IMR-90 (cell line): Measurements from ENCODE around the gene NOL6. TPM values are rescaled to one million over a fixed set of nuclear protein-coding genes. Genes with fewer than 3 reads are reported as not detected.
A peak's percentile ranks its signal among the peaks of the same experiment; 100 is the strongest.
"Not testable (repeated sequence)": the region's sequence is repeated elsewhere in the genome, so short reads cannot be mapped to it uniquely, and the experiment has no call there.

Source experiments
- ATAC-seq: fragments of 200-7000 bp; cut with Tn5 transposase; 2 replicates; pipeline ENCODE4 v1.9.1; 2020; ENCODE audit warnings: low read depth, mild to moderate bottlenecking, moderate library complexity
- BruUV-seq: library from RNA; stranded (reverse); fragments of 400-500 nt; replicated peaks from 2 replicates; lab custom pipeline; 2021; lab: Mats Ljungman, UMichigan
- CTCF ChIA-PET: fragments of 300-600 bp; formaldehyde crosslinking; extraction: SDS; loops from one replicate; lab custom pipeline; 2021; ENCODE audit warnings: antibody characterized with exemption; lab: Yijun Ruan, JAX
- POLR2A ChIA-PET: fragments of 300-600 bp; sonication (Branson Sonifier 250); formaldehyde crosslinking; loops from one replicate; lab custom pipeline; 2022; ENCODE audit warnings: antibody characterized with exemption; ENCODE audit not compliant: unreplicated experiment; lab: Charles Lee
- DNase-seq: peaks from one replicate; pipeline ENCODE4 v3.0.0; 2013
- H2AFZ ChIP-seq: replicated peaks from 2 replicates; pipeline ENCODE3; 2013; ENCODE audit warnings: low read length, mild to moderate bottlenecking; ENCODE audit not compliant: poor library complexity
- H2AK5ac ChIP-seq: 2 replicates; pipeline ENCODE4 v1.6.1; 2013; ENCODE audit warnings: low read depth, low read length, inconsistent platforms
- H2AK9ac ChIP-seq: replicated peaks from 2 replicates; pipeline ENCODE3; 2013; ENCODE audit warnings: mild to moderate bottlenecking, low read depth, low read length, moderate library complexity; ENCODE audit not compliant: poor library complexity
- H2BK120ac ChIP-seq: 2 replicates; pipeline ENCODE4 v1.6.1; 2013; ENCODE audit warnings: low read depth, low read length, inconsistent platforms
- H2BK15ac ChIP-seq: 3 replicates; pipeline ENCODE4 v1.6.1; 2013; ENCODE audit warnings: low read depth, low read length, inconsistent platforms
- H2BK20ac ChIP-seq: 2 replicates; pipeline ENCODE4 v1.6.1; 2013; ENCODE audit warnings: low read depth, mild to moderate bottlenecking, inconsistent platforms, low read length, moderate library complexity
- H2BK5ac ChIP-seq: 2 replicates; pipeline ENCODE4 v1.6.1; 2013; ENCODE audit warnings: mild to moderate bottlenecking, low read depth, low read length, inconsistent platforms; ENCODE audit not compliant: poor library complexity, severe bottlenecking
- H3K14ac ChIP-seq: replicated peaks from 2 replicates; pipeline ENCODE4 v1.6.1; 2013; ENCODE audit warnings: low read depth, low read length, inconsistent platforms
- H3K18ac ChIP-seq: 2 replicates; pipeline ENCODE4 v1.6.1; 2013; ENCODE audit warnings: low read depth, low read length, control low read depth
- H3K23ac ChIP-seq: 2 replicates; pipeline ENCODE4 v1.6.1; 2013; ENCODE audit warnings: low read depth, low read length, inconsistent platforms
- H3K27ac ChIP-seq: 2 replicates; pipeline ENCODE4 v1.5.1; 2013; ENCODE audit warnings: mild to moderate bottlenecking, control low read depth, low read length; ENCODE audit not compliant: insufficient read depth
- H3K27me3 ChIP-seq: 2 replicates; pipeline ENCODE4 v1.6.1; 2013; ENCODE audit warnings: low read length; ENCODE audit not compliant: control insufficient read depth, insufficient read depth
- H3K36me3 ChIP-seq: 2 replicates; pipeline ENCODE4 v1.6.1; 2013; ENCODE audit warnings: low read length, mixed read lengths; ENCODE audit not compliant: control insufficient read depth, insufficient read depth
- H3K4ac ChIP-seq: 2 replicates; pipeline ENCODE4 v1.6.1; 2013; ENCODE audit warnings: low read depth, low read length, inconsistent platforms
- H3K4me1 ChIP-seq: 2 replicates; pipeline ENCODE4 v1.6.1; 2013; ENCODE audit warnings: low read length, mixed read lengths; ENCODE audit not compliant: control insufficient read depth, insufficient read depth
- H3K4me2 ChIP-seq: 2 replicates; pipeline ENCODE4 v1.6.1; 2013; ENCODE audit warnings: low read depth, mild to moderate bottlenecking, control low read depth, low read length, moderate library complexity
- H3K4me3 ChIP-seq: 2 replicates; pipeline ENCODE4 v1.5.1; 2013; ENCODE audit warnings: low read depth, mild to moderate bottlenecking, control low read depth, low read length, moderate library complexity; ENCODE audit not compliant: insufficient read depth
- H3K56ac ChIP-seq: 2 replicates; pipeline ENCODE4 v1.6.1; 2013; ENCODE audit warnings: low read length, inconsistent platforms; ENCODE audit not compliant: insufficient read depth; ENCODE audit errors: extremely low read depth
- H3K79me1 ChIP-seq, 2 experiments: 2 replicates each; pipeline ENCODE4 v1.6.1; 2013; ENCODE audit warnings: low read length in 2 of 2, inconsistent platforms in 1 of 2, low read depth in 1 of 2
- H3K9ac ChIP-seq: 2 replicates; pipeline ENCODE4 v1.6.1; 2013; ENCODE audit warnings: low read depth, low read length, control low read depth
- H3K9me1 ChIP-seq: 2 replicates; pipeline ENCODE4 v1.6.1; 2013; ENCODE audit warnings: low read length, inconsistent platforms; ENCODE audit not compliant: insufficient read depth
- H3K9me3 ChIP-seq: 2 replicates; pipeline ENCODE4 v1.6.1; 2013; ENCODE audit warnings: low read length; ENCODE audit not compliant: control insufficient read depth, insufficient read depth
- H4K20me1 ChIP-seq: 2 replicates; pipeline ENCODE4 v1.6.1; 2013; ENCODE audit warnings: low read length, inconsistent platforms; ENCODE audit not compliant: insufficient read depth
- H4K5ac ChIP-seq: 2 replicates; pipeline ENCODE4 v1.6.1; 2013; ENCODE audit warnings: mild to moderate bottlenecking, low read depth, low read length, control low read depth
- H4K8ac ChIP-seq, 2 experiments: 2 replicates each; pipeline ENCODE4 v1.6.1; 2013; ENCODE audit warnings: low read depth in 2 of 2, low read length in 2 of 2, control low read depth in 1 of 2, inconsistent platforms in 1 of 2
- H4K91ac ChIP-seq: 2 replicates; pipeline ENCODE4 v1.6.1; 2013; ENCODE audit warnings: low read depth, low read length, inconsistent platforms; ENCODE audit not compliant: insufficient read depth
- CEBPB ChIP-seq: IDR thresholded peaks from 2 replicates; pipeline ENCODE4 v1.6.1; 2012; ENCODE audit warnings: low read depth, low read length, improper control_type of control experiment
- WGBS, 2 experiments: methylation state at CpG; one replicate each; pipeline versions ENCODE4 v1.1.5 to v1.1.7; 2013; ENCODE audit warnings: missing lambda C conversion rate in 2 of 2; ENCODE audit not compliant: insufficient read length in 1 of 2; ENCODE audit errors: extremely low coverage in 2 of 2; 5-methylcytosine and 5-hydroxymethylcytosine counted together
- dilution Hi-C: fragments of 300-500 bp; cut with HindIII; formaldehyde crosslinking; loops from one replicate; pipeline ENCODE4 v1.14.3; 2018; ENCODE audit warnings: low sequenced_read_pairs; ENCODE audit not compliant: unreplicated experiment
- in situ Hi-C: fragments of 300-500 bp; cut with MboI; formaldehyde crosslinking; loops from 3 replicates; pipeline ENCODE4 v1.14.3; 2019; ENCODE audit warnings: low sequenced_read_pairs, inconsistent platforms, mixed read lengths
- intact Hi-C: fragments of 100-400 bp; cut with micrococcal nuclease; formaldehyde crosslinking; loops from 2 replicates; pipeline ENCODE4 v1.10.0; 2022
- polyA plus RNA-seq, 3 experiments: library from polyadenylated mRNA; depleted of rRNA; stranded (reverse); fragments of >200 nt; gene quantifications; 2 replicates each; pipeline ENCODE4 v1.2.3, GENCODE V29; 2012; ENCODE audit warnings: low replicate concordance in 1 of 3
- total RNA-seq: library from RNA; depleted of rRNA; stranded (reverse); fragments of >200 nt; gene quantifications from 2 replicates; pipeline ENCODE4 v1.2.3, GENCODE V29; 2012

The NOL6 gene
- total and polyA plus RNA-seq, 2 of the 4 experiments (the other 2 are of a cell fraction) = 47.3 to 71.7 TPM

DNA sequence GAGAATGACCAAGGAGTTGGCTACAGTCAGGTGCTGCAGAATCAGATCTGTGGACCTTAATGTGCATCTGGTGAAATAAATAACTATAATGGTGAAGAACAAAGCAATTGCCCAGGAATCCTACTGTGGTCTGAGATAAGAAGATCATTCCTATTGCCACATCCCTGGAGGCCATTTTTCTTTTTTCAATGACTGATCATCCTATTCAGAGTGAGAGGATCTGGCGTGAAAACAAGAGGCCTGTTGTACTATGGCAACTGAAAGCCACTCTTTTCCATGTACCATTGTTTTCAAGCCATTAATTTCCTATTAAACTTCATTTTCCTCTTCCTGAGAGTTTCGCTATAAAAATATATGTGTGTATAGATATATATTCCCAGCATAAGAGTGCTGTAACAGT, 38.8 kb upstream of the NOL6 start:
- H3K27ac ChIP-seq, H3K56ac ChIP-seq, H2BK15ac ChIP-seq, H2AFZ ChIP-seq, H3K9ac ChIP-seq, H2AK5ac ChIP-seq, H3K9me3 ChIP-seq, H4K91ac ChIP-seq, H2BK5ac ChIP-seq, H3K14ac ChIP-seq, H3K36me3 ChIP-seq, POLR2A ChIA-PET, BruUV-seq, H3K27me3 ChIP-seq, H4K5ac ChIP-seq, dilution Hi-C loops, H3K4me1 ChIP-seq, H2AK9ac ChIP-seq, intact Hi-C loops, in situ Hi-C loops, ATAC-seq, CTCF ChIA-PET, H4K8ac ChIP-seq, H3K23ac ChIP-seq, H4K20me1 ChIP-seq, H3K9me1 ChIP-seq, H3K4me2 ChIP-seq, H2BK120ac ChIP-seq, H3K18ac ChIP-seq, H3K4ac ChIP-seq, H3K4me3 ChIP-seq, H2BK20ac ChIP-seq: not testable (repeated sequence)
- TF ChIP-seq CEBPB = peak; percentile 60
- no CpG with 5 or more reads among the region's 2 CpGs for WGBS, 2 experiments
- H3K79me1 ChIP-seq = peaks cover 7 to 12% of the 10 kb centered on the region in 2 experiments
- peak; percentile 14 for DNase-seq

DNA sequence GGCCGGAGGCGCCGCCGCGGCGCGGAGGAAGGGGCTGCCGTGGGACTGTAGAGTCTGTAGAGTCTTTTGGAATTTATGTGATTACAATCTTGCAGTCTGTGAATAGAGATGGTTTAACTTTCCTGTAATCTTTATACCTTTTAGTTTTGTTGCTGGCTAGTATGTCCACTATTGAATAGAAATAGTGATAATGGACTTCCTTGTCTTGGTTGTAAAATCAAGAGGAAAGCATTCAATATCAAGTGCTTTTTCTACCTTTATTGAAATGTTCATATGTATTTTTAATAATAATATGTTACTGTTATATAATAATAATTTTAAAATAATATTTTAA, 37.4 kb upstream of the NOL6 start:
- H2AK5ac ChIP-seq, H3K9me3 ChIP-seq, ATAC-seq, H3K9me1 ChIP-seq, H3K27me3 ChIP-seq, intact Hi-C loops, H3K36me3 ChIP-seq, H3K4me1 ChIP-seq, DNase-seq, H4K20me1 ChIP-seq, dilution Hi-C loops, POLR2A ChIA-PET, BruUV-seq, in situ Hi-C loops: not testable (repeated sequence)
- Histone ChIP-seq H3K23ac (peak overlapping the region; percentile 100), H4K5ac (peak overlapping the region; percentile 99), H3K79me1 (peaks cover 7 to 15% of the 10 kb centered on the region in 2 experiments), H2BK120ac (peak overlapping the region; percentile 100), H3K18ac (peak overlapping the region; percentile 100), H3K27ac (peak overlapping the region; percentile 99), H2BK5ac (peak overlapping the region; percentile 100), H2BK15ac (peak overlapping the region; percentile 90; the same call in 2 of the 3 replicates), H4K91ac (peak overlapping the region; percentile 100), H3K56ac (peak overlapping the region; percentile 90), H2AK9ac (peak overlapping the region; percentile 96), H3K4ac (peak overlapping the region; percentile 100), H3K14ac (peak overlapping the region; percentile 100), H3K4me3 (peak overlapping the region; percentile 92), H3K4me2 (peak overlapping the region; percentile 92), H2BK20ac (peak overlapping the region; percentile 98), H4K8ac (peak overlapping the region; percentile 88 to 99), H3K9ac (peak overlapping the region; percentile 98), H2AFZ (peak overlapping the region; percentile 96)
- no CpG with 5 or more reads among the region's 8 CpGs for WGBS, 2 experiments
- CTCF ChIA-PET = interaction anchor here (0.5 kb wide), 1 partner anchor 46 kb away, joined by 3 read pairs; no protein-coding TSS in a partner anchor
